Measurements from ENCODE around the gene TUT4. TPM values are rescaled to one million over a fixed set of nuclear protein-coding genes. Genes with fewer than 3 reads are reported as not detected.

Gene TUT4
- total RNA-seq, 1 donor from 2014 or later: 36.2 TPM

GRCh38 chr1:52386458-52386857, 166.4 kb downstream of the TUT4 start:
- intact Hi-C loops (cut with DNase I): no loop called here
- no peaks in the 10 kb centered on the region for H3K4me1 ChIP-seq
- TF ChIP-seq CTCF (IDR thresholded peaks at IDR 0.05): no peak
- H3K27ac ChIP-seq: no peak overlapping the region
- no peaks in the 10 kb centered on the region for H3K9me3 ChIP-seq
- H3K4me3 ChIP-seq: no peak overlapping the region
- H3K36me3 ChIP-seq: no peaks in the 10 kb centered on the region
- no peak for DNase-seq (ENCODE audit: low spot score in 2 of 2)
- H3K27me3 ChIP-seq: no peaks in the 10 kb centered on the region

GRCh38 chr1:52385376-52385775, 167.5 kb downstream of the TUT4 start:
- Histone ChIP-seq H3K4me1 (no peaks in the 10 kb centered on the region), H3K4me3 (no peak overlapping the region), H3K27ac (no peak overlapping the region), H3K27me3 (no peaks in the 10 kb centered on the region), H3K9me3 (no peaks in the 10 kb centered on the region), H3K36me3 (no peaks in the 10 kb centered on the region)
- no peak for DNase-seq (ENCODE audit: low spot score in 2 of 2)
- no peak for TF ChIP-seq CTCF (IDR thresholded peaks at IDR 0.05)
- intact Hi-C loops (cut with DNase I): no loop called here

Other genes with a start within 250 kb of the TUT4 start
- gene CC2D1B, start 186.9 kb downstream of the TUT4 start, total RNA-seq: 45.4 TPM
- gene ORC1, start 148.7 kb downstream of the TUT4 start, total RNA-seq: not detected
- 20.3 TPM for gene PRPF38A, start 148.5 kb downstream of the TUT4 start, total RNA-seq
- gene GPX7, start 49.3 kb upstream of the TUT4 start, total RNA-seq: 6.3 TPM
- gene SHISAL2A, start 80.1 kb upstream of the TUT4 start, total RNA-seq: not detected
- gene COA7, start 145.3 kb upstream of the TUT4 start, total RNA-seq: 7.6 TPM
- 17.5 TPM for gene ZYG11B, start 173.4 kb upstream of the TUT4 start, total RNA-seq

Data from ascending aorta (tissue), 2 donors.